Neural cell (in vitro differentiated cells): Measurements from ENCODE around the gene SLC25A25. TPM values are rescaled to one million over a fixed set of nuclear protein-coding genes. Genes with fewer than 3 reads are reported as not detected.

Experiments used
- H2AFZ ChIP-seq: fragments of 200-600, 300-800 bp; sonication (generic), shearing (Covaris generic); 2 replicates; pipeline ENCODE4 v1.6.0; 2014; ENCODE audit warnings: low read depth, mild to moderate bottlenecking, antibody characterized with exemption, low read length, moderate library complexity
- H3F3A ChIP-seq: fragments of 200-600 bp; shearing (Covaris generic); 2 replicates; pipeline ENCODE4 v1.6.1; 2016; ENCODE audit warnings: mild to moderate bottlenecking, moderate library complexity, mixed read lengths, antibody characterized with exemption, low read length; ENCODE audit not compliant: insufficient read depth, poor library complexity, severe bottlenecking
- H3K27ac ChIP-seq: fragments of 200-600, 300-800 bp; sonication (generic), shearing (Covaris generic); 2 replicates; pipeline ENCODE4 v1.5.1; 2014; ENCODE audit warnings: mild to moderate bottlenecking, low read length, moderate library complexity
- H3K27me3 ChIP-seq: fragments of 300-800, 200-600 bp; sonication (generic), shearing (Covaris generic); 2 replicates; pipeline ENCODE4 v1.6.0; 2014; ENCODE audit warnings: mild to moderate bottlenecking, low read depth, low read length, moderate library complexity; ENCODE audit not compliant: insufficient read depth
- H3K36me3 ChIP-seq: fragments of 300-800, 200-600 bp; sonication (generic), shearing (Covaris generic); 2 replicates; pipeline ENCODE4 v1.5.1; 2014; ENCODE audit warnings: mild to moderate bottlenecking, antibody characterized with exemption, low read length, moderate library complexity; ENCODE audit not compliant: insufficient read depth
- H3K4me2 ChIP-seq: fragments of 300-800, 200-600 bp; sonication (generic), shearing (Covaris generic); 2 replicates; pipeline ENCODE4 v1.6.0; 2014; ENCODE audit warnings: mild to moderate bottlenecking, low read length
- H3K4me3 ChIP-seq: fragments of 300-800, 200-600 bp; sonication (generic), shearing (Covaris generic); 2 replicates; pipeline ENCODE4 v1.5.1; 2014; ENCODE audit warnings: mild to moderate bottlenecking, low read length, moderate library complexity
- H3K79me2 ChIP-seq: fragments of 200-600 bp; shearing (Covaris generic); replicated peaks from 2 replicates; pipeline ENCODE4 v1.6.0; 2014; ENCODE audit warnings: mild to moderate bottlenecking, low read length, moderate library complexity; ENCODE audit not compliant: insufficient read depth
- H3K9ac ChIP-seq: fragments of 300-800, 200-600 bp; sonication (generic), shearing (Covaris generic); 2 replicates; pipeline ENCODE4 v1.6.1; 2016; ENCODE audit warnings: mild to moderate bottlenecking, low read length, mixed read lengths
- H3K9me2 ChIP-seq: fragments of 200-600 bp; shearing (Covaris generic); 2 replicates; pipeline ENCODE4 v1.6.1; 2016; ENCODE audit warnings: mild to moderate bottlenecking, low read length, mixed read lengths; ENCODE audit not compliant: insufficient read depth
- H3K9me3 ChIP-seq: fragments of 200-600, 300-800 bp; sonication (generic), shearing (Covaris generic); 2 replicates; pipeline ENCODE4 v1.6.1; 2016; ENCODE audit warnings: mild to moderate bottlenecking, mixed run types, low read length, moderate library complexity, mixed read lengths
- H4K20me1 ChIP-seq: fragments of 200-600 bp; shearing (Covaris generic); 2 replicates; pipeline ENCODE4 v1.6.1; 2016; ENCODE audit warnings: mild to moderate bottlenecking, mixed run types; ENCODE audit not compliant: insufficient read depth
- EP300 ChIP-seq: fragments of 450-650 bp; conservative IDR thresholded peaks from 2 replicates; pipeline ENCODE4 v1.6.1; 2014; ENCODE audit warnings: antibody characterized with exemption, mild to moderate bottlenecking, moderate library complexity; ENCODE audit not compliant: poor library complexity, severe bottlenecking
- EZH2 ChIP-seq: fragments of 200-600, 300-800 bp; shearing (Covaris generic), sonication (generic); IDR thresholded peaks from 2 replicates; pipeline ENCODE4 v1.6.1; 2014; ENCODE audit warnings: antibody characterized with exemption, low read length, borderline replicate concordance, mild to moderate bottlenecking; ENCODE audit not compliant: insufficient read depth, poor library complexity, severe bottlenecking
- MXI1 ChIP-seq: fragments of 450-650 bp; conservative IDR thresholded peaks from 2 replicates; pipeline ENCODE4 v1.6.1; 2014; ENCODE audit warnings: antibody characterized with exemption, mild to moderate bottlenecking; ENCODE audit not compliant: poor library complexity, severe bottlenecking
- POLR2AphosphoS5 ChIP-seq: IDR thresholded peaks from 2 replicates; pipeline ENCODE4 v1.6.1; 2012
- RAD21 ChIP-seq: fragments of 450-650 bp; conservative IDR thresholded peaks from 2 replicates; pipeline ENCODE4 v1.6.1; 2014; ENCODE audit warnings: antibody characterized with exemption, mild to moderate bottlenecking, moderate library complexity
- SMC3 ChIP-seq: fragments of 450-650 bp; conservative IDR thresholded peaks from 2 replicates; pipeline ENCODE4 v1.6.1; 2014; ENCODE audit warnings: antibody characterized with exemption, mild to moderate bottlenecking, moderate library complexity; ENCODE audit not compliant: poor library complexity
- TAF1 ChIP-seq: IDR thresholded peaks from 2 replicates; pipeline ENCODE4 v1.6.1; 2012; ENCODE audit warnings: low read depth
- polyA plus RNA-seq: library from polyadenylated mRNA; depleted of rRNA; stranded (reverse); fragments of >200 nt; gene quantifications from 2 replicates; pipeline ENCODE4 v1.2.3, GENCODE V29; 2014
- TF ChIP-seq, protein P1 (sequence below): IDR thresholded peaks from 2 replicates; pipeline ENCODE4 v1.6.1; 2012; ENCODE audit warnings: borderline replicate concordance
- TF ChIP-seq, protein P2 (sequence below): fragments of 450-650 bp; IDR thresholded peaks from 2 replicates; pipeline ENCODE4 v1.5.1; 2014; ENCODE audit warnings: antibody characterized with exemption, mild to moderate bottlenecking, moderate library complexity; ENCODE audit not compliant: poor library complexity, severe bottlenecking

The SLC25A25 gene
- polyA plus RNA-seq, 1 donor from 2014 or later, result 43.7 TPM

DNA sequence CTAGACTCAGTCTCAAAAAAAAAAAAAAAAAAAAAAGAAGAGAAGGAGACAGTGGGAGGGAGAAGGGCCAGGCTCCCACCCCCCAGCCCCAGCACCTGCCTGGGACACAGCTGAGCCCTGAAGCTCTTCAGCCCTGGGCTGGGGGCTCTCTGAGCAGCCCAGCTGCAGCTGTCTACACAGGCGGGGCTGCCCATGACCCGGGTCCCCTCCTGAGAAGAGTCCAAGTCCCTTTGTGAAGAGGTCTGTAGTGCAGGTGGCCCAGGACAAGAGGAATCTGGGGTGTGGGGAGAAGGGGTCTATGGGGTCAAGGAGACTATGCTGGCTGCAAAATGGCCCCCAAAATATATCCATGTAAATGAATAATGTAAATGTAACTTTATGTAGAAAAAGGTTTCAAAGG lies 74.6 kb downstream of the SLC25A25 start:
- no peaks in the 10 kb centered on the region for H3K9me2 ChIP-seq
- no peaks in the 10 kb centered on the region for H3K36me3 ChIP-seq
- H3K4me3 ChIP-seq, result no peak overlapping the region
- H3F3A ChIP-seq, result no peaks in the 10 kb centered on the region
- H3K79me2 ChIP-seq, result no peaks in the 10 kb centered on the region
- H3K27ac ChIP-seq, result no peak overlapping the region
- H3K4me2 ChIP-seq, result no peak overlapping the region
- H2AFZ ChIP-seq, result no peak overlapping the region
- no peaks in the 10 kb centered on the region for H3K27me3 ChIP-seq
- no peak overlapping the region for H3K9ac ChIP-seq
- TF ChIP-seq MXI1 (no peak), RAD21 (no peak), EP300 (no peak), EZH2 (no peak)
- TF ChIP-seq, protein P1, sequence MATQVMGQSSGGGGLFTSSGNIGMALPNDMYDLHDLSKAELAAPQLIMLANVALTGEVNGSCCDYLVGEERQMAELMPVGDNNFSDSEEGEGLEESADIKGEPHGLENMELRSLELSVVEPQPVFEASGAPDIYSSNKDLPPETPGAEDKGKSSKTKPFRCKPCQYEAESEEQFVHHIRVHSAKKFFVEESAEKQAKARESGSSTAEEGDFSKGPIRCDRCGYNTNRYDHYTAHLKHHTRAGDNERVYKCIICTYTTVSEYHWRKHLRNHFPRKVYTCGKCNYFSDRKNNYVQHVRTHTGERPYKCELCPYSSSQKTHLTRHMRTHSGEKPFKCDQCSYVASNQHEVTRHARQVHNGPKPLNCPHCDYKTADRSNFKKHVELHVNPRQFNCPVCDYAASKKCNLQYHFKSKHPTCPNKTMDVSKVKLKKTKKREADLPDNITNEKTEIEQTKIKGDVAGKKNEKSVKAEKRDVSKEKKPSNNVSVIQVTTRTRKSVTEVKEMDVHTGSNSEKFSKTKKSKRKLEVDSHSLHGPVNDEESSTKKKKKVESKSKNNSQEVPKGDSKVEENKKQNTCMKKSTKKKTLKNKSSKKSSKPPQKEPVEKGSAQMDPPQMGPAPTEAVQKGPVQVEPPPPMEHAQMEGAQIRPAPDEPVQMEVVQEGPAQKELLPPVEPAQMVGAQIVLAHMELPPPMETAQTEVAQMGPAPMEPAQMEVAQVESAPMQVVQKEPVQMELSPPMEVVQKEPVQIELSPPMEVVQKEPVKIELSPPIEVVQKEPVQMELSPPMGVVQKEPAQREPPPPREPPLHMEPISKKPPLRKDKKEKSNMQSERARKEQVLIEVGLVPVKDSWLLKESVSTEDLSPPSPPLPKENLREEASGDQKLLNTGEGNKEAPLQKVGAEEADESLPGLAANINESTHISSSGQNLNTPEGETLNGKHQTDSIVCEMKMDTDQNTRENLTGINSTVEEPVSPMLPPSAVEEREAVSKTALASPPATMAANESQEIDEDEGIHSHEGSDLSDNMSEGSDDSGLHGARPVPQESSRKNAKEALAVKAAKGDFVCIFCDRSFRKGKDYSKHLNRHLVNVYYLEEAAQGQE, result no peak
- no peaks in the 10 kb centered on the region for H3K9me3 ChIP-seq
- no peaks in the 10 kb centered on the region for H4K20me1 ChIP-seq

DNA sequence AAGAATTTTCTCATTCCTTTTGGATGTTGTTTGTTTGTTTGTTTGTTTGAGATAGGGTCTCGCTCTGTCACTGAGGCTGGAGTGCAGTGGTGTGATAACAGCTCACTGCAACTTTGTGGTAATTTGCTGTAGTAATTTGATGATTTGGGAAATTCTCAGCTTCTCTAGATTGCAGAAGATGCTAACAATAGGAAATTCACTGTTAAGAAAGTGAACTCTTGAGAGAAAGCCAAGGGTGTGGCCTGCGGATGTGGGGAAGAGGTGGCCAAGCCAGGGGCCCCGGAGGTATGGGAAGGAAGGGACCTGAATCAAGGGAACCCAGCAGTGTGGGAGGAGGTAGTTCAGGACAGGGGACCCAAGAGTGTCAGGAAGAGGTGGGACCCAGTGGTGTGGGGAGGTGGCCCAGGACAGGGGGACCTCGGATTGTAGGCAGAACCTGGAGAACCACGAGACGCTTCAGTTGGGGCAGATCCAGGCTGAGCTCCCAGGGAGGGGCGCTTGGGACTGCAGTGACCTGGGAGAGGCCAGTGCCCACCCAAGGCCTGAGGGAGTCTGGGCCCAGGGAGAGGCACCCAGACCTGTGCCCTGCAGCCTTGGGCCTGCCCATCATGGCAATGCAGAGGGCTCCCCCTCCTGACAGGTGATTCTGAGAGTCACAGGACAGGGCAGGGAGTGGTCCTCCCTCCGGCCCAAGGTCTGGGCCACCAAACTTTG lies 75.7 kb downstream of the SLC25A25 start:
- Histone ChIP-seq H3K9me2 (no peaks in the 10 kb centered on the region), H3K4me3 (no peak overlapping the region)
- TF ChIP-seq TAF1 (no peak), EZH2 (no peak), SMC3 (no peak), POLR2AphosphoS5 (no peak), MXI1 (no peak), RAD21 (no peak), EP300 (no peak)
- TF ChIP-seq, protein P2, sequence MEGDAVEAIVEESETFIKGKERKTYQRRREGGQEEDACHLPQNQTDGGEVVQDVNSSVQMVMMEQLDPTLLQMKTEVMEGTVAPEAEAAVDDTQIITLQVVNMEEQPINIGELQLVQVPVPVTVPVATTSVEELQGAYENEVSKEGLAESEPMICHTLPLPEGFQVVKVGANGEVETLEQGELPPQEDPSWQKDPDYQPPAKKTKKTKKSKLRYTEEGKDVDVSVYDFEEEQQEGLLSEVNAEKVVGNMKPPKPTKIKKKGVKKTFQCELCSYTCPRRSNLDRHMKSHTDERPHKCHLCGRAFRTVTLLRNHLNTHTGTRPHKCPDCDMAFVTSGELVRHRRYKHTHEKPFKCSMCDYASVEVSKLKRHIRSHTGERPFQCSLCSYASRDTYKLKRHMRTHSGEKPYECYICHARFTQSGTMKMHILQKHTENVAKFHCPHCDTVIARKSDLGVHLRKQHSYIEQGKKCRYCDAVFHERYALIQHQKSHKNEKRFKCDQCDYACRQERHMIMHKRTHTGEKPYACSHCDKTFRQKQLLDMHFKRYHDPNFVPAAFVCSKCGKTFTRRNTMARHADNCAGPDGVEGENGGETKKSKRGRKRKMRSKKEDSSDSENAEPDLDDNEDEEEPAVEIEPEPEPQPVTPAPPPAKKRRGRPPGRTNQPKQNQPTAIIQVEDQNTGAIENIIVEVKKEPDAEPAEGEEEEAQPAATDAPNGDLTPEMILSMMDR, result no peak
- TF ChIP-seq, protein P1, result no peak

More for the DNA sequence above, 75.7 kb downstream of the SLC25A25 start:
- no peaks in the 10 kb centered on the region for H3K27me3 ChIP-seq
- H3K9ac ChIP-seq, result no peak overlapping the region
- no peaks in the 10 kb centered on the region for H3K36me3 ChIP-seq
- no peaks in the 10 kb centered on the region for H4K20me1 ChIP-seq
- no peaks in the 10 kb centered on the region for H3K79me2 ChIP-seq
- no peaks in the 10 kb centered on the region for H3K9me3 ChIP-seq
- no peak overlapping the region for H3K27ac ChIP-seq
- H3F3A ChIP-seq, result no peaks in the 10 kb centered on the region
- H3K4me2 ChIP-seq, result no peak overlapping the region
- H2AFZ ChIP-seq, result no peak overlapping the region
